GM21717 (cell line): ENCODE measurements around the gene MID1.

Experiments
- ATAC-seq: cut with Tn5 transposase; IDR thresholded peaks from one replicate; pipeline ENCODE4 v1.9.1; 2021; ENCODE audit warnings: mild to moderate bottlenecking, moderate library complexity; ENCODE audit not compliant: unreplicated experiment

The MID1 gene

GRCh38 chrX:10533696-10534365, 86.6 kb downstream of the MID1 start:
- ATAC-seq: no peak

DNA sequence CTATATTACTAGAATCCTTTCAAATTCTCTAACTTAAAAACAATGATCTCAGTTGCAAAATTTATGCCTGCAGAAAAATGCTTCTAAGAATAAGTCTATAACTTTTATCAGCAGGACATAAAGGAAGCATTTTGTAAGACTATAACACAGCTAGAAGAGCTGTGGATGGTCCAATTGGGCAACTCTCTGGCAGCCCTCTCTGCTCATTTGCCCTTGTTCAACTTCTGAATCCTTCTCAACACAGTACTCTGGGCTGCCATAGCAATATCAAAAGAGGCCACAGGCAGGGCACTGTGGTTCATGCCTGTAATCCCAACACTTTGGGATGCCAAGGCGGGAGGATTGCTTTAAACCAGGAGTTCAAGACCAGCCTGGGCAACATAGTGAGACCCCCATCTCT, 88.5 kb downstream of the MID1 start:
- no peak for ATAC-seq

GRCh38 chrX:10529344-10529743, 91.0 kb downstream of the MID1 start:
- ATAC-seq: no peak

GRCh38 chrX:10526451-10526850, 93.9 kb downstream of the MID1 start:
- ATAC-seq: no peak

DNA sequence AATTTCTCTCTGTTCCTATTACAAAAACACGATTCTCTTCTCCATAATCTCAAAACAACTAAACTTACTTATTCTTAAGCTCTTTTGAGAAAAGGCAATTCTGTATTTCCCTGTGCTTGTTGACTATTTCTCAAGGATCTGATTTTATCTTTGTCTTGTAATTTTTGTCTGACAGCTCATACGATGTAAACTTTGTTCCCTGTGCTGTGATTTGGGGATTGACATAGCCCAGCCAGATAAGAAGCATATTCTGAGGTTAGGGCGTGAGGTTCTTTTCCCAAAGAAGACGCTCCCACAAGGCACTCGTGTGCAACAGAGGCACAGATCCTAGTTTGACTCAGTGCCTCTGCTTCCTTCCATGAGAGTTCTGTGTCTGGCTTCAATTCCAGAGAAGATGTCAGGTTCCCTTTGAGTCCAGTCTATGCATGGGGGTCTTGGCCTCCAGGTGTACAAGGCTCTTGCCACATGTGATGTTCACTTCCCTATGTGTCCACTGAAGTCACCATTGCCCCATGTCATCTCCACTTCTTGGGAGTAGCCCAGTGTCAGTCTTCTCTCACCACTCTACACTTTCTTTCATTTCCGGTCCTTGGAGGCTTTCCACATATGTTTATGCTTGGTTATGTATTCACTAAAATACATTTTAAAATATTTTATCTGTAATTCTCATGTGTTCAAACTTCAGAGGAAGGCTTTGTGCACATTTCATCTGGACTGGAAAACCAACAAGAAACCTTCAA, 94.8 kb downstream of the MID1 start:
- ATAC-seq: no peak

GRCh38 chrX:10524578-10524977, 95.8 kb downstream of the MID1 start:
- no peak for ATAC-seq

DNA sequence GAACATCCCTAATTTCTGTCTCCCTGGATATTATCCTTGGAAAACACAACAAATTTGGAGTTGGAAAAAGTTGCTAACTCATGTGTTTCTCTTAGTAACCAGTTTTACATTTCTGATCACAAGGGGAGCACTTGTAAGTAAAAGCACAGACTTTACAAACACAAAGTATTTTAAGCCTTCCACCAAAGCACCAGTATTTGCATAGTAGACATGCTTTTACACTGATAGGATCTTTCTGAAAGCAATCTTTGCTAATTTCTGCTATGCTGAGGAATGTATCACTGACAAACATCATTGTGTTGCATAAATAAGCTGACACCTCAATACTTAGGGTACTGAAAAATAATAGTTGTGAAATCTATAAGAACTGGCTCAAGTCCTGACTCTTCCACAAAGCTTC, 100.6 kb downstream of the MID1 start:
- ATAC-seq: no peak

GRCh38 chrX:10519278-10519677, 101.1 kb downstream of the MID1 start:
- ATAC-seq: no peak

DNA sequence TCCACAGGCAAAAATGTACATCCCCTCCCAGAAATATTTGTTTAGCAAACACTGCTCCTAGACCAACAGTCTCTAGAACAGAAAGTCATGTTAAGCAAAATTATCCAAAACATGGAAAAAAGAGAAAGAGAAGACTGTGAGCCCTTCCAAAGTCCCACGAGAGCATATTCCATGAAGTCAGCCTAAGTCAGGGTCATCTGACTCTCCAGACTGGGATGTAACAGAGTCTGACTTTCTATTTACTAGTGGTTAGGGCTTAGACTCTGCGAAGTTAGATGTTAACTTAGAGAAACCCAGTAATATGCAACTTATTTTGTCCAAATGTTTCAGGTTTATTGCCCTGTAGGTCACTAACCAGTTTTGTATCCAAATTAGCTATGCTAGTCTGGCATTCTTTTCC, 102.3 kb downstream of the MID1 start:
- ATAC-seq: no peak

GRCh38 chrX:10516781-10517322, 103.5 kb downstream of the MID1 start:
- ATAC-seq: no peak

- no peak for ATAC-seq
Measured at GRCh38 chrX:10514891-10515290, 105.5 kb downstream of the MID1 start.

- ATAC-seq: no peak
Measured at GRCh38 chrX:10513974-10514373, 106.4 kb downstream of the MID1 start.

GRCh38 chrX:10512741-10513140, 107.6 kb downstream of the MID1 start:
- ATAC-seq: no peak

GRCh38 chrX:10512258-10512657, 108.1 kb downstream of the MID1 start:
- no peak for ATAC-seq

GRCh38 chrX:10509397-10509796, 111.0 kb downstream of the MID1 start:
- no peak for ATAC-seq

DNA sequence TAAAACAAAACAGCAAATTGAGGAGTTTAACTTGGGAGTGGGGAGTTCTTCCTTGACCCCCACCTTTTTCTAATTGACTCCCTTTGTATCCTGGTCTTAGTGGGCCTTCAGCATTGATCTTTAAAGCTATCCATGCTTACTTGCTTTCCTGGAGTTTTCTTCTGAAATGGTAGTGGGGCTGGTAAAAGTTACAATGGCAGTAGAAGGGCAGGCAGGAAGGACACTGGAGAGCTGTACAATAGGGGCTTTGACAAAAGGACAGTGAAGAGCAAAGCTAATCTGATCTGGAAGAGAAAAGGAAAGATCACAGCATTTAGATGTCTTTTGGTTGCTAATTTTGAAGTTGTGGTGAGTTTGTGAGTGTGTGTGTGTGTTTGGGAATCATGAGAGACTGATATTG, 111.5 kb downstream of the MID1 start:
- ATAC-seq: no peak

DNA sequence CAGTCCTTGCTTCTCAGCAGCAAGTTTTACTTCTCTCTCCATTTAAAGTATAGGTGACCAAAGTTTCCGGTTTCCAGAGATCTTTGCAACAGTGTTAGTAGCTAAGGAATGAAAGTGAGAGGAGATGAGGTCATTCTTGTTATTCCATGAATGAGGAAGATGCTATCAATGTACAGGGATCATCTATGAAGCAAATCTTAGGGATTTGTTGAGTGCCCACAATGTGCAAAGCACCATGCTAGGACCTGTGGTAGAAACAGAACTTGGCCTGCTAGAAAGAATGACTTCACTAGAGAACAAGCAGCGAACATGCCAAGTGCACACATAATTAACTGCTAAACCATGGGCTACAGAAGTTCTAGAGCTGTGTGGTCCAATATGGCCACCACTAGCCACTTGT, 112.5 kb downstream of the MID1 start:
- ATAC-seq: no peak

DNA sequence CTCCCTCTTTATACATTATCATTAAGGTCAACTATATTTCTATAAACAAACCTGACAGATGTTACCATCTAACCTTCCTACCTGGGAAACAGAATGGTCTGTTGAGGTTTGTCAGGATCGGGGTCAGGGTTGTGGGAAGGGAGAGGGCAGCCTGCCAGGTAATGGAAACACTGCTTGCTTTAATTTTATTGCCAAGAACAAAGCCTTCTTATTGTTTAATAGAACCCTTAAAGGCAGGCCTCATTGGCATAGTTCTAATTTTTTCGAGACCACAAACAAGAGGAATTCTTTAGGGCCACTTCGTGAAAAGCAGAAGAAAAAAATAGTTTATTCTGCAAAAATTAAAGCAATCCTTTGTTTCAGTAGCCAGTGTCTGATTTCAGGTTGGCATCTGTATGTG, 113.2 kb downstream of the MID1 start:
- ATAC-seq: no peak

- no peak for ATAC-seq
Measured at GRCh38 chrX:10506781-10507180, 113.6 kb downstream of the MID1 start.

- no peak for ATAC-seq
Measured at GRCh38 chrX:10505726-10506125, 114.7 kb downstream of the MID1 start.

DNA sequence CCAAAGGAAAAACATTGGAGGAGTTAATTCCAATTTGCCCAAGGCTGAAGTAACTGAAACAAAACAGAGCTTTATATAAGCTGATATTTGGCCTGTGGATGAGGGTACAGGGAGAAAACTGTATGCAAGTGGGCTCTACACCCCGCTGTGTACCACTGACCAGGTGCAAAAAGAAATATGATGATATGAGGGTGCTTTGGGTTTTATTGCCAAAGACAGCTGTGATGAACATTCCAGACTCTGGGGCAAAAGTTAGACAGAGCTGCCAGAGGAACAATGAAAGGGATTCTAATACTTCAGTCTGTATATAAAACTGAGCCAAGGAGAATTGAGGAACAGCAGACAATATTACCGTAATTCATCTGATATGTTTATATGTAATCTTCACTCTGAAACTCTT, 117.4 kb downstream of the MID1 start:
- ATAC-seq: no peak

DNA sequence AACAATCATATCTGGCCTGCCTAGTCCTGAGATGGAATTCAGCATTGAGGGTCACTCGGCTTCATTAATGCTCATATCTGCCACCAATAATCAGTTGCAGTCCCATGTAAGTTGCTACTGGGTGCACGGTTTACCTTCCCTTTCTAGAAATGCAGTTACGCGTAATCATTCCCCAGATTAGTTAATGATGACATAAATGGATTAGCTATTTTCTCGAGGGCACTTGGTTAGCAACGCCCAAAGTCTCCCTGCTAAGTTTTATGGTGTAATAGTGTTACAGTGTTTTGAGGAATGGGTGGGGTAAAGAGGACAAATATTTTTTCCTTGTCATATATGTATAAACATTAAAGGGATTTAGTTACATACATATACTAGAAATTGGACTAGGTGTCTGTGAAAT, 118.8 kb downstream of the MID1 start:
- ATAC-seq: no peak
